Keratinocyte (primary cell): ENCODE measurements around the gene SLC35B4. TPM values are rescaled to one million over a fixed set of nuclear protein-coding genes. Genes with fewer than 3 reads are reported as not detected.

Experiments
- DNase-seq: peaks from one replicate; pipeline ENCODE4 v3.0.0-alpha.2; 2011; ENCODE audit warnings: low read depth, missing footprints, low spot score
- FAIRE-seq: peaks from 2 replicates; lab custom pipeline; 2011; peaks lifted over from hg19 to GRCh38; lab: Jason Lieb, UNC
- H2AFZ ChIP-seq: 2 replicates; pipeline ENCODE4 v1.6.0; 2012; ENCODE audit warnings: low read length, control low read depth, inconsistent platforms; ENCODE audit not compliant: control insufficient read depth
- H3K27ac ChIP-seq: 2 replicates; pipeline ENCODE4 v1.5.1; 2011; ENCODE audit warnings: low read length; ENCODE audit not compliant: control insufficient read depth, insufficient read depth
- H3K27me3 ChIP-seq: 3 replicates; pipeline ENCODE4 v1.6.0; 2011; ENCODE audit warnings: low read length; ENCODE audit not compliant: control insufficient read depth, insufficient read depth; ENCODE audit errors: extremely low read depth
- H3K36me3 ChIP-seq, 2 experiments: 2 replicates in 1 of 2; 3 replicates in 1 of 2; pipeline ENCODE4 v1.5.1; 2011; ENCODE audit warnings: low read length in 2 of 2, mild to moderate bottlenecking in 1 of 2; ENCODE audit not compliant: control insufficient read depth in 2 of 2, insufficient read depth in 2 of 2; ENCODE audit errors: extremely low read depth in 1 of 2
- H3K4me1 ChIP-seq: 3 replicates; pipeline ENCODE4 v1.5.1; 2011; ENCODE audit warnings: low read length; ENCODE audit not compliant: control insufficient read depth, insufficient read depth; ENCODE audit errors: extremely low read depth
- H3K4me2 ChIP-seq: 3 replicates; pipeline ENCODE4 v1.6.0; 2011; ENCODE audit warnings: low read depth, low read length; ENCODE audit not compliant: control insufficient read depth, insufficient read depth; ENCODE audit errors: extremely low read depth
- H3K4me3 ChIP-seq, 3 experiments: fragments of 200-600 bp in 1 of 3; sonication (generic) in 1 of 3; 2 replicates in 2 of 3; 3 replicates in 1 of 3; pipeline ENCODE4 v1.5.1; 2011 to 2016; ENCODE audit warnings: low read length in 3 of 3, mild to moderate bottlenecking in 3 of 3, control low read depth in 2 of 3, inconsistent platforms in 1 of 3, low read depth in 1 of 3, mixed read lengths in 1 of 3, mixed run types in 1 of 3, moderate library complexity in 1 of 3; ENCODE audit not compliant: control insufficient read depth in 2 of 3, insufficient read depth in 2 of 3; ENCODE audit errors: extremely low read depth in 1 of 3
- H3K79me2 ChIP-seq: 2 replicates; pipeline ENCODE4 v1.6.0; 2012; ENCODE audit warnings: low read length; ENCODE audit not compliant: control insufficient read depth, insufficient read depth
- H3K9ac ChIP-seq: 3 replicates; pipeline ENCODE4 v1.6.0; 2011; ENCODE audit warnings: low read length; ENCODE audit not compliant: control insufficient read depth, insufficient read depth; ENCODE audit errors: extremely low read depth
- H3K9me1 ChIP-seq: 3 replicates; pipeline ENCODE4 v1.6.0; 2011; ENCODE audit warnings: low read length; ENCODE audit not compliant: control insufficient read depth, insufficient read depth; ENCODE audit errors: extremely low read depth
- H3K9me3 ChIP-seq: 2 replicates; pipeline ENCODE4 v1.5.1; 2012; ENCODE audit warnings: low read depth, low read length; ENCODE audit not compliant: control insufficient read depth
- H4K20me1 ChIP-seq: 3 replicates; pipeline ENCODE4 v1.6.0; 2011; ENCODE audit warnings: low read length; ENCODE audit not compliant: control insufficient read depth, insufficient read depth; ENCODE audit errors: extremely low read depth
- CTCF ChIP-seq, 3 experiments: IDR thresholded peaks in 1 of 3; conservative IDR thresholded peaks in 1 of 3; optimal IDR thresholded peaks in 1 of 3; 2 replicates in 2 of 3; 3 replicates in 1 of 3; pipeline versions ENCODE3 to v1.5.1; 2011; ENCODE audit warnings: low read length in 3 of 3, mild to moderate bottlenecking in 3 of 3, moderate library complexity in 2 of 3, control low read depth in 1 of 3, inconsistent platforms in 1 of 3; ENCODE audit not compliant: insufficient read depth in 2 of 3; ENCODE audit errors: extremely low read depth in 1 of 3
- EZH2 ChIP-seq: IDR thresholded peaks from one replicate; pipeline ENCODE4 v1.6.1; 2012; ENCODE audit warnings: inconsistent platforms, mild to moderate bottlenecking, low read length, moderate library complexity
- dilution Hi-C: fragments of 300-500 bp; cut with MboI; formaldehyde crosslinking; loops from one replicate; pipeline ENCODE4 v1.7.0; 2020; ENCODE audit warnings: low sequenced_read_pairs; ENCODE audit not compliant: extremely low pct_ligation_motif_present
- polyA plus RNA-seq, 5 experiments: library from polyadenylated mRNA; depleted of rRNA in 3 of 5; stranded (reverse) in 3 of 5; stranded (forward) in 1 of 5; unstranded in 1 of 5; fragments of >200 nt; gene quantifications; 1 replicate in 1 of 5; 2 replicates in 3 of 5; 3 replicates in 1 of 5; pipeline versions ENCODE4 v1.2.1 to v1.2.3, GENCODE V29; 2011 to 2012; ENCODE audit warnings: missing spikeins in 2 of 5, low read depth in 1 of 5, low replicate concordance in 1 of 5

The SLC35B4 gene
- polyA plus RNA-seq, 1 donor (not counting 4 experiments of a cell fraction or from before 2014, with no cell fraction given), result 18.6 TPM

- Histone ChIP-seq H3K27me3 (peaks cover 3% of the 10 kb centered on the region), H3K4me1 (peaks cover 3% of the 10 kb centered on the region), H3K79me2 (no peaks in the 10 kb centered on the region), H3K9me1 (no peaks in the 10 kb centered on the region), H3K4me3 (no peak overlapping the region), H3K4me2 (no peak overlapping the region), H3K36me3 (no peaks in the 10 kb centered on the region), H2AFZ (no peak overlapping the region), H3K9me3 (no peaks in the 10 kb centered on the region), H4K20me1 (no peaks in the 10 kb centered on the region), H3K9ac (no peak overlapping the region), H3K27ac (no peak overlapping the region)
- dilution Hi-C loops, result no loop called here
- FAIRE-seq (no peak), DNase-seq (no peak)
- TF ChIP-seq EZH2 (no peak), CTCF (optimal IDR thresholded peaks at IDR 0.05 in 1 of 3, IDR thresholded peaks at IDR 0.05 in 1 of 3, conservative IDR thresholded peaks at IDR 0.05 in 1 of 3; ENCODE audit: extremely low read depth in 1 of 3, insufficient read depth in 2 of 3, low read length in 3 of 3) (no peak)
These were observed 39.2 kb upstream of the SLC35B4 start for GRCh38 chr7:134355927-134356326.

GRCh38 chr7:134355004-134355525 is 38.3 kb upstream of the SLC35B4 start:
- FAIRE-seq (no peak), DNase-seq (no peak)
- H3K4me2 ChIP-seq, result no peak overlapping the region
- no peaks in the 10 kb centered on the region for H3K79me2 ChIP-seq
- H3K27me3 ChIP-seq, result peaks cover 7% of the 10 kb centered on the region
- no peak overlapping the region for H3K27ac ChIP-seq
- no peaks in the 10 kb centered on the region for H3K9me3 ChIP-seq
- no peaks in the 10 kb centered on the region for H3K36me3 ChIP-seq
- H3K9ac ChIP-seq, result no peak overlapping the region
- TF ChIP-seq CTCF (optimal IDR thresholded peaks at IDR 0.05 in 1 of 3, IDR thresholded peaks at IDR 0.05 in 1 of 3, conservative IDR thresholded peaks at IDR 0.05 in 1 of 3; ENCODE audit: extremely low read depth in 1 of 3, insufficient read depth in 2 of 3, low read length in 3 of 3), result no peak
- no peak for TF ChIP-seq EZH2
- dilution Hi-C loops, result no loop called here
- peaks cover 3% of the 10 kb centered on the region for H3K4me1 ChIP-seq
- H2AFZ ChIP-seq, result no peak overlapping the region
- H3K9me1 ChIP-seq, result no peaks in the 10 kb centered on the region
- H3K4me3 ChIP-seq, result no peak overlapping the region
- H4K20me1 ChIP-seq, result no peaks in the 10 kb centered on the region
